HG02943 (cell line): ENCODE data around the gene AHNAK.
"Not testable (repeated sequence)": the region's sequence is repeated elsewhere in the genome, so short reads cannot be mapped to it uniquely, and the experiment has no call there.

Source experiments
- ATAC-seq: cut with Tn5 transposase; IDR thresholded peaks from one replicate; pipeline ENCODE4 v1.9.1; 2021; ENCODE audit warnings: mild to moderate bottlenecking, low read depth, moderate library complexity; ENCODE audit not compliant: unreplicated experiment

The AHNAK gene

DNA sequence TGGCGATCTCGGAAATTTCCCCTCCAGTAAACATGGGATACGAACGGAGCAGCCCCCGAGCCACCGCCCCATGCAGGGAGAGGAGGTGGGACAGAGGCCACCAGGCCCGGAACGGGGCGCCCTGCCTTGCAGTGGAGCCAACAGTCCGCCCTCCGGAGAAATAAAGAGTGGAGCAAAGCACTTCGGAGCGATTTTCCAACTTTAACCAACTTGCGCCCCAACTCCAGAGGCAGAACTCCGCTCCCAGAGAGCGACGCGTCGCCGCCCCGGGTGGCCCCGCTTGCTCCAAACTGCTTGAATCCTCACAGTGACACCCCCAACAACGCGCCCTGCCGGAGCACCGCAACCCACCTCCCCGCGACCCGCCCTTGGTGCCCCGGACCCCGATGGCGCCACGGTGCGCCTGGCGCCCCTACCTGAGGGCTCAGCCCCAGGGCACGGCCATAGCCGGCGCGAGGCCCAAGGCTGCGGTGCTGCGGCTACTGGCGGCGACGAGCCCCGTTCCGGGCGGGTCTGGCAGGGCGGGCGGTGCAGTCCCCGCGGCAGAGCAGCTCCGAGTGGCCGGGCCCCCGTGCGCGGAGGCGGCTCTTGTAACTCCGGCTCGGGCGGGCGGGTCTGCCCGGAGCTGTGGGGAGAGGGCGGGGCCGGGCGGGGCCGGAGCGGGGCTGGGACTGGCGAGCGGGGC lies at the start of gene AHNAK:
Gene AHNAK, minus strand, starts transcription at position 563 of the 685 bp plus-strand sequence. CDS start 10,708 bp downstream, outside the sequence.
- no peak for ATAC-seq

- ATAC-seq, result no peak
Measured at GRCh38 chr11:62595124-62595523, 48.5 kb upstream of the AHNAK start.

DNA sequence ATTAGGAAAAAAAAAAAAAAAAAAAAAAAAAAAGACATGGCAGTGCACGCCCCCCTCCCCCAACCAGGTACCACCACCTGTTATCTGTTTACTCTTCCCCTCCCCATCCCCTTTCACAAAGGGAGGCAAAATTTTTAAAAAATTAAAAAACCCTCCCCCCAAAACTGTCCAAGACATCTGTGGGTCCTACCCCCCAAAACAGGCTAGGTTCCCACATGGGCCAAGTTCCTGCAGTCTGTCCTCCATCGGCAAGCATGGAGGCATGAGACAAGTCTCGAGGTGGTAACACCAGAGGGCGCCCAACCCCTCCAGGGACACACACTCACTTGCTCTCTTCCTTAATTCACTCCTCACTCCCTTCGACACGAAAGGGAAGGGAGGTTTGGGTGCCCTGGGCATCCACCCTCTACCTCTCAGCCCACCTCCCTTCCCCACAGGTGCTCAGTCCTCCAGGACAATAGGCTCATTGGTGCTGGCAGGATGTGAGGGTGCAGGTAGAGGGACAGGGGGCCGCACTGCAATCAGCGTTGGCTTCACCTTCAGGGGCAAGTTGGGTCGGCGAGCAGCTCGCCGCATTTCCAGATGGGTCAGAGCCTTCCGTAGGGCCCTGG lies 46.9 kb upstream of the AHNAK start:
- ATAC-seq, result no peak

DNA sequence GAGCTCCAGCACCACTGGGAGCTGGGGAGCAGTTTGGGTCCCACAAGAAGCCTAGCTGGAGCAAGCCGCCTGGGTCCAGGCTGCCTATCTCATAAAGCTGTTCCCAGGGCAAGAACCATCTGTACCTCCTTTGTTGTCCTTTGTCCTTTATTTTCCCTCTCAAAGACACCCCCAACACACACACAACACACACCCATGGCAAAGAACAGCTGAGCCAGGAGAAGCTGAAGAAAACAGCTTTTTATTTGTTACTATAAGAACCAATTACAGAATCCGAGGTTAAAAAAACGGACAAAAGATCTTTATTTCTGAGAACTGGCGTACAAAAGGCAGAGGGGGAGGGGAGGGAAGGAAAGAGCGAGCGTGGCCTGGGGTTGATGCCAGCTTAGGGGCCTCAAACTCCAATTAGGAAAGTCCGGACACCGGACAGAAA lies 46.4 kb upstream of the AHNAK start:
- no peak for ATAC-seq

- ATAC-seq, result no peak
Measured at GRCh38 chr11:62592146-62592815, 45.7 kb upstream of the AHNAK start.

DNA sequence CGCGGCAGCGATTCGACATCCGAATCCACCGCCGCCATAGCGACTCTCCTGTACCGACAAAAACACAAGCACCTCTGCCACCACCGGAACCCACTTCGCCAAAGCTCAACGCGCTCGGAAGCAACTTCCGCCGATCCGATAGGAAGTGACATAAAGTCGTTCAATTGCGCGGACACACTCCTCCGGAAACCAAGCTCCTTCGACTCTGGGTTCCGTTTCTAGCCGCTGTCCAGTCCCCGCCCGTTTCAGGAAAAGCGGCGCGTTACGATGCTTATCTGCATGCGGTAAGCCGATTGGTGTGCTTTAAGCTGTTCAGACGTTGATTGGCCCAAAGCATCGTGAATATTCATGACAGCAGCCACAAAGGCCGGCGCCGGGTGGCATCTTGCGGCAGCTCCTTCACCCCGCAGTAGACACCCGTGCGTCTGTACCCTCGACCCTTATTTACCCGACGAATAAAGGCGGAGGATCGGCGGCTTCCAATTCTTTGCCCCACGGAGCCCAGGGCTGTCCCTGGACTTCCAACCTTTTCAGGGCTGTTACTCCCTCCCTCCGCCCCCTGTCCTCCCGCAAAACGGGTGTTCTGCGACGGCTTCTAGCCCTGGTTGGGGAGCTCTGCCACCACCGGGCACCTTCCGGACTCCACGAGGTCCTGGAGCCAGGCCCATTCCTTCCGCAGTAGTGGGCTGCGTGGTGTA lies 45.0 kb upstream of the AHNAK start, which contains the start of gene TUT1:
Gene TUT1, minus strand, starts transcription at position 76 of the 698 bp plus-strand sequence. Its CDS starts 38 bp downstream, at position 38.
- ATAC-seq, result peak; percentile 87

DNA sequence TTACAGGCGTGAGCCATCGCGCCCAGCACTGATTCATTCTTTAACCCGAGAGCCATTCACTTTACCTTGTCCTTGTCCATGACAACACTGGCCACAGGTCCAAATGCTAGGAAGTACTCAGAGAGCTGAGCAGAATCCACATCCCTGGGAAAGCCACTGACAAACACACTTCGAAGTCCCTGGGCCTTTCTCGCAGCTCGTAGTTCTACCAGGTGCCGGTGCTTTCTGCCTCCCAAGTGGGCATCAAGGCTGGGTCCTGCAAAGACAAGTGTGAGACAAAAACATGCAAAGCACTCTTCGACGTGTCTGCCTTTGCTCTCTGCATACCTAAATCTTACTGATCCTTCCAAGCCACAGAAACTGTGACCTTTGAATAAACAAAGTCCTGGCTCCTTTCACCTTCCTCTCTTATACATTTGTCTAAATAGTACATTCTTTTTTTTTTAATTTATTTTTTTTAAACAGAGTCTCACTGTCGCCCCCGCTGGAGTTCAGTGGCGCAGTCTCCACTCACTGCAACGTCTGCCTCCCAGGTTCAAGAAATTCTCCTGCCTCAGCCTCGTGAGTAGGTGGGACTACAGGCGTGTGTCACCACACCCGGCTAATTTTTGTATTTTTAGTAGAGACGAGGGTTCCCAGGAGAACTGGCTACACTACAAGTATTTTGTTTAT lies 42.5 kb upstream of the AHNAK start:
- no peak for ATAC-seq

- not testable (repeated sequence) for ATAC-seq
Measured at GRCh38 chr11:62585356-62585755, 38.8 kb upstream of the AHNAK start.

DNA sequence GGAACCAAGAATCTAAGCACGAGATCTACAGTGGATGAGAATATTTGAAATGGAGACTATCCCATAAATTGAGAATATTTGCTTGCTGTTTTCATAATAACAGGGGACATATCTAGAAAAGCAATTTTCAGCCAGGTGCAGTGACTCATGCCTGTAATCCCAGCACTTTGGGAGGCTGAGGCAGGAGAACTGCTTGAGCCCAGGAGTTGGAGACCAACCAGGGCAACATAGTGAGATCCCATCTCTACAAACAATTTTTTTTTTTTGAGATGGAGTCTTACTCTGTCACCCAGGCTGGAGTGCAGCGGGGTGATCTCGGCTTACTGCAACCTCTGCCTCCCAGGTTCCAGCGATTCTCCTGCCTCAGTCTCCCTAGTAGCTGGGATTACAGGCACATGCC lies 35.1 kb upstream of the AHNAK start:
- ATAC-seq, result not testable (repeated sequence)

DNA sequence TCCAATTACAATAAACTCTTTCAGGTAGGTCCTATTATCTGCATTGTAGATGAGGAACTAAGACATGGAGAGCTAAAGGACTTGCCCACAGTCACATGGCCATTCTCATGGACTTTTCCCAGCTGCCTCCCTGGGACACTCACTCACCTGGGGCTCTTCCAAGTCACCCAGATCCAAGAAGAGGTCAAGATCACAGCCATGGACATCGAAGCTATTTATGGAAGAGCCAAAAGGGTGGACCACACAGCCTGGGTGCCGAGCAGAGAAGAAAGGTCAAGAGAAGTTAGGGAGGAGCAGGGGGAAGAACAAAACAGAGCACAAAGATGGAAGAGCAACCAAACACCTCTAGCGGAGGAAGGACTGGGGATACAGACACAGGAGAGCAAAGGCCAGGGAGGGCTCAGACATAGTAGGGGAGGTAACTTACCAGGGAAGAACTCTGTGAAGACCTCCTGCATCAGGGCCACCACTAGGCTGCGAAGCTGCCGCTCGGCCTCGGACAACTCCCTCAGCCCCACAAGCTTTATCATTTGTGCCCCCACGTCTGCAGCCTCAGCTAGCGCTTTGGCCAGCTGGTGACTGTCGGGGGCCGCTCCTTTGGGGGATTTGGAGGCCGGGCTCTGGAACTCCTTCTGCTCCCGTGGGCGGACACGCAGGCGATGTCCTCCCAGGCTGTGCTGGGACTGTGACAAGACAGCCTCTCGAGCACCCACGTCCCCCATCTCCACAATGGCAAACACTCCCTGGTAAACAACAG lies 34.5 kb upstream of the AHNAK start:
- ATAC-seq, result no peak

- no peak for ATAC-seq
Measured at GRCh38 chr11:62579252-62579651, 32.6 kb upstream of the AHNAK start.

- ATAC-seq, result no peak
Measured at GRCh38 chr11:62578541-62578940, 31.9 kb upstream of the AHNAK start.

GRCh38 chr11:62577046-62577714 lies 30.6 kb upstream of the AHNAK start:
- ATAC-seq, result no peak

- ATAC-seq, result no peak
Measured at GRCh38 chr11:62575837-62576236, 29.2 kb upstream of the AHNAK start.

DNA sequence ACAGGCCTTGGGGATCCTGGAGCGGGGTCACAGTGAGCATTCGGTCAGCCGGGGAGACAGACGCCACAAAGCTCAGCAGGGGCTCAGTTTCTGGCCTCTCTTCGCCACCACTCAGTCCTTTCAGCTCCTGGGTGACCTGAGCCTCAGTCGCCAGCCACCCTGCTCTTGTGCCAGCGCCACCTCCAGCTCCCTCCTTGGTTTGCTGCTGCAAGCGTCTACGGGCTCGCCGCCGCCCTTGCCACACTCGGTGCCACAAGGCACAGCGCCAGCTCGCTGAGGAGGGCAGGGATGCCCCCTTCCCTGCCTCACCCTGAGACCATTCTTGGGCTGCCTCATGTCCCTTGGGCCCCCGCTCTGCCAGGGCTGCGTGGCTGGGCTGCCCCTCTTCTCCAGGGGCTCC lies 28.6 kb upstream of the AHNAK start:
- no peak for ATAC-seq

DNA sequence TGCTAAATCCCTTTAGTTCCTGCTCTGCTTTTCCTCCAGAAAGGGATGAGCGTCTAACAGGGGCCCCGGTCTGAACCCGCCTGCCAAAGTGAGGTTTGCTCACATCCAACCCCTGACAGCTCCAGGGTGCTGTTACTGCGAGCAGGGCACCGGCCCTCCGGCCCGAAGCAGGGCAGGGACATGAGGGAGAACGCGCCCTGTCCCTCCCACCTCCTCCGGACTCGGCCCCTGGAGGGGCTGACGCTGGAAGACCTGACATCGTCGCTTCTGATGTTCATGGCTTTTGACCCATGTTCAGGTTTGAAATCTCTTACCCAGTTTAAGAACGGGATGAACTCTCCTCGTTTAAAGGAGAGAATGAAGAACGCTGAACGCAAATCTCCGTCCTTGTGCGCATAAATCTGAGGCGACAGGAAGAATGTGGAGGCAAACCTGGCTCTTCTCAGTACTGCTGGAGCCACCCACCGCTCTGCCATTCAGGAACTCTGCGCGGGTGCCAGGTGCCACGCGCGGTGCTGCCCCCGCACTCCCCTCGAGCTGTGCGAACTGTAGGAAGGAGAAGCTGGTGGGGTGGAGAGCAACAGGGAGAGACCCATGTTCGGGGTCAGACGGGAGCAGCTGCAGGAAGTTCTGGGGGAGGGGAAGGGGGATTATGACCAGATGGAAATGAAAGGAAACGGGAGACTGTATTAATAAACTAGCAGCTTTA lies 27.9 kb upstream of the AHNAK start:
- ATAC-seq, result peak; percentile 9

DNA sequence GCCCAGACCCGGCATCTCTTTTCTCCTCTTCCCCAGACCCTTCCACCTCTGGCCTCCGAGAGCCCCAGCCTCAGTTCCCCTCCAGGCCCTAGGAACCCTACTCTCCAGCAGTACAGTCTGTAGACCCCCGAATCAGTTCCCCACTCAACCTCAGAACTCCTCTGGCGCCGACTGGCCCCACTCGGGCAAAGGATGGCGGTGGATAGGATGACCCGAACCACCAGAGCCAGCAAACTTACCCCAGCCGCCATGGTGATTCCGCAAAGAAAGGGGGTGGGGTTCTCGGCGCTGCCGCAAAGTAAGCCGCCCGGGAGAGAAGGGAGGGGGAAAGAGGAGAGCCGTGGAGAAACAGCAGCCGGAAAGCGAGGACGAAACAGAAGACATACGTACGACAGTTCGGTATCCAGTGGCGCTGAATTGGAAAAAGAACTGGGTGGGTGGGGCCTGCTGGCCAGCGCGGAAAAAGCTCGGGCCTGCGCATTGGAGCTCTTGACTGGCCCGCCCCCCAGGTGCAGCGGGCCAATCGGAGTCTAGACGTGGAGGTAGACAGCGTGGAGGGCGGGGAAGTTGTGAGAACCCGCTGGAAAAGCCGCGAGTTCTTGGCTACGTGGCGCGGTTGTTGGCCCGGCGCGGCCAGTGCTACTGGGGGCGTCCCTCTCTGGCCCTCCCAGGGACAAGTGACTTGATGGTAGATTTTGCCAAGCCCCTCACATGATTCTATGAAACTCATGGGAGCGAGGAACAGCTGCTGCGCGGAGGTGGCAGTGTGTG lies 27.2 kb upstream of the AHNAK start, which contains the start of gene EEF1G:
Gene EEF1G, minus strand, starts transcription at position 300 of the 771 bp plus-strand sequence. Its CDS starts 49 bp downstream, at position 251.
- peak; percentile 91 for ATAC-seq
